Activated gamma-delta T cell treated with Interleukin-2 at 50 U/mL for 16 hours (primary cell): ENCODE data around the gene POM121.
"Not testable (repeated sequence)": the region's sequence is repeated elsewhere in the genome, so short reads cannot be mapped to it uniquely, and the experiment has no call there.

Experiments used
- DNase-seq: peaks from one replicate; pipeline ENCODE4 v3.0.0-alpha.2; 2020

POM121 gene

GRCh38 chr7:72924733-72925545 lies at the start of gene POM121:
POM121 (plus strand) TSS chr7:72925095; CDS start chr7:72925122, 27 bp downstream.
- peak; percentile 75 for DNase-seq

- peak; percentile 58 for DNase-seq
Observed at GRCh38 chr7:72879079-72879736, 45.7 kb upstream of the POM121 start.

- peak; percentile 31 for DNase-seq
Observed at GRCh38 chr7:72879737-72880215, 45.1 kb upstream of the POM121 start.

GRCh38 chr7:72891750-72892149 lies 33.1 kb upstream of the POM121 start:
- not testable (repeated sequence) for DNase-seq

GRCh38 chr7:72904740-72905139 lies 20.2 kb upstream of the POM121 start:
- DNase-seq = not testable (repeated sequence)

- DNase-seq = not testable (repeated sequence)
Observed at GRCh38 chr7:72908422-72908821, 16.5 kb upstream of the POM121 start.

- not testable (repeated sequence) for DNase-seq
Observed at GRCh38 chr7:72911395-72911794, 13.5 kb upstream of the POM121 start.

GRCh38 chr7:72913750-72914149 lies 11.1 kb upstream of the POM121 start:
- not testable (repeated sequence) for DNase-seq

- DNase-seq = peak; percentile 18
Observed at GRCh38 chr7:72914756-72915525, 10.0 kb upstream of the POM121 start.

- DNase-seq = no peak
Observed at GRCh38 chr7:72919256-72919775, 5.6 kb upstream of the POM121 start.

- DNase-seq = no peak
Observed at GRCh38 chr7:72924386-72924732, 536 bp upstream of the POM121 start.

- DNase-seq = no peak
Observed at GRCh38 chr7:72925546-72926120, 738 bp downstream of the POM121 start.

- DNase-seq = not testable (repeated sequence)
Observed at GRCh38 chr7:72927791-72928190, 2.9 kb downstream of the POM121 start.

GRCh38 chr7:72928216-72928615 lies 3.3 kb downstream of the POM121 start:
- not testable (repeated sequence) for DNase-seq

- not testable (repeated sequence) for DNase-seq
Observed at GRCh38 chr7:72942022-72942705, 17.3 kb downstream of the POM121 start.

- DNase-seq = not testable (repeated sequence)
Observed at GRCh38 chr7:72942956-72943355, 18.1 kb downstream of the POM121 start.

GRCh38 chr7:72944937-72945336 lies 20.0 kb downstream of the POM121 start:
- not testable (repeated sequence) for DNase-seq

GRCh38 chr7:72945597-72945996 lies 20.7 kb downstream of the POM121 start:
- not testable (repeated sequence) for DNase-seq

GRCh38 chr7:72946130-72946745 lies 21.3 kb downstream of the POM121 start:
- not testable (repeated sequence) for DNase-seq

- not testable (repeated sequence) for DNase-seq
Observed at GRCh38 chr7:72948714-72949113, 23.8 kb downstream of the POM121 start.

GRCh38 chr7:72949276-72949675 lies 24.4 kb downstream of the POM121 start:
- DNase-seq = not testable (repeated sequence)
